ENCODE data around the gene ANXA10. TPM values are rescaled to one million over a fixed set of nuclear protein-coding genes. Genes with fewer than 3 reads are reported as not detected.

ANXA10 gene
- total and polyA plus RNA-seq, 2 experiments from 2014 or later, result 18.5 to 33.4 TPM

DNA sequence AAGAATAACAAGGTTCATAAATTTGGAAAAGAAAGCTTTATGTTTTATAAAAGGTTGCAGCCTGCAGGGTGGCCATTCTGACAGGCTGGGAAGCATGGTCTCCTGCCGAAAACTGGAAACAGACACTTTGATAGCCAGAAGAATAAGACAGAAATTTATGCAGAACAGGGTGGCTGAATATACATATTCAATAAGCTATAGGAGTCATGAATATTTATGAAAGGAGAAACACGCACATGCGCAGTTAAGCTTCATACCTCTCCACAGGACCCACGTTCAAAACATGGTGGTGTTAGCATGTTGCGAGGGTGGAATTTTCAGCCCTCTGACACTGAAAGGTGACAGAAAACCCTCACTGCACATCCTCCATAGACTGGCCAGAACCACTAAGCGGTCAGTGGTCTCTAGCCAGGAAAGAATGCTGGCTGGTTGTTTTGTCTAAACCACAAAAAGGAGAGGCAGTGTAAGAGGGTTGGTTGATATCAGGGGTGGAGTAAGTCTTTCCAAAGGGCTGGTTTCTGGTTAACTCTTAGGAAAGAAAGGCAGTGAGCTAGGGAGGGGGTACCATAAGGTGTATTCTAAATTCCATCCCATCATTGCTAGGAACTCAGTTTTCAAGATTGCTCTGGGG, 58.2 kb downstream of the ANXA10 start:
- H3K79me2 ChIP-seq, result no peaks in the 10 kb centered on the region
- no peak overlapping the region for H3K27ac ChIP-seq
- no peaks in the 10 kb centered on the region for H3K27me3 ChIP-seq
- WGBS (ENCODE audit: low lambda C conversion rate, missing lambda C conversion rate), result 90% methylated on average over 6 of the region's 6 CpGs
- TF ChIP-seq EZH2 (IDR thresholded peaks at IDR 0.05; ENCODE audit: borderline replicate concordance) (no peak), EZH2phosphoT487 (IDR thresholded peaks at IDR 0.05; ENCODE audit: low read depth, severe bottlenecking, unreplicated experiment) (no peak)
- TF ChIP-seq, protein P1, sequence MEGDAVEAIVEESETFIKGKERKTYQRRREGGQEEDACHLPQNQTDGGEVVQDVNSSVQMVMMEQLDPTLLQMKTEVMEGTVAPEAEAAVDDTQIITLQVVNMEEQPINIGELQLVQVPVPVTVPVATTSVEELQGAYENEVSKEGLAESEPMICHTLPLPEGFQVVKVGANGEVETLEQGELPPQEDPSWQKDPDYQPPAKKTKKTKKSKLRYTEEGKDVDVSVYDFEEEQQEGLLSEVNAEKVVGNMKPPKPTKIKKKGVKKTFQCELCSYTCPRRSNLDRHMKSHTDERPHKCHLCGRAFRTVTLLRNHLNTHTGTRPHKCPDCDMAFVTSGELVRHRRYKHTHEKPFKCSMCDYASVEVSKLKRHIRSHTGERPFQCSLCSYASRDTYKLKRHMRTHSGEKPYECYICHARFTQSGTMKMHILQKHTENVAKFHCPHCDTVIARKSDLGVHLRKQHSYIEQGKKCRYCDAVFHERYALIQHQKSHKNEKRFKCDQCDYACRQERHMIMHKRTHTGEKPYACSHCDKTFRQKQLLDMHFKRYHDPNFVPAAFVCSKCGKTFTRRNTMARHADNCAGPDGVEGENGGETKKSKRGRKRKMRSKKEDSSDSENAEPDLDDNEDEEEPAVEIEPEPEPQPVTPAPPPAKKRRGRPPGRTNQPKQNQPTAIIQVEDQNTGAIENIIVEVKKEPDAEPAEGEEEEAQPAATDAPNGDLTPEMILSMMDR (IDR thresholded peaks at IDR 0.05; ENCODE audit: poor library complexity), result no peak
- no peak overlapping the region for H2AFZ ChIP-seq
- no peak overlapping the region for H3K4me3 ChIP-seq
- no peaks in the 10 kb centered on the region for H3K9me2 ChIP-seq (replicated peaks; ENCODE audit: insufficient read depth)
- no peak overlapping the region for H3K4me2 ChIP-seq
- H4K20me1 ChIP-seq (ENCODE audit: insufficient read depth, poor library complexity, severe bottlenecking), result no peaks in the 10 kb centered on the region
- no peaks in the 10 kb centered on the region for H3K36me3 ChIP-seq (replicated peaks; ENCODE audit: insufficient read depth, low read depth)
- no peak for DNase-seq (ENCODE audit: low spot score)
- no peaks in the 10 kb centered on the region for H3K4me1 ChIP-seq (ENCODE audit: insufficient read depth)
- H3K9me3 ChIP-seq (ENCODE audit: low read depth), result no peaks in the 10 kb centered on the region

DNA sequence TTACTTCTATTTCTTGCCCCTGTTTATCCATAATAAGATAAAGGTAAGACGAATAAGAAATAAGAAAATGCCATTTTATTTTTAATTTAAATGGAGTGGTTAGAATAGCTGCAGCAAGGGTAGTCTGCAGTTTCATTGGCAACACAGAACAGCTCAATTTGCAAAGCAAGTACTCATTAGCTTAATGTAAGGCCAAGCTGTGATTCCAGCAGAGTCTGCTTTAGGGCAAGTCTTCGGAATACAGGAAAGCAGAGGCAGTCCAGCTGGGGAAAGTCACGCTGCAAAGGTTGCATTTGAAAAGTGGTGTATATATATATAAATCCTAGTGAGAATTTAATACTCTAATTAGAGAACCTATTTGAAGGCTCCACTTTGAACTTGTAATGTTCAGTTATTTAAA, 59.0 kb downstream of the ANXA10 start:
- H3K36me3 ChIP-seq (replicated peaks; ENCODE audit: insufficient read depth, low read depth), result no peaks in the 10 kb centered on the region
- TF ChIP-seq EZH2phosphoT487 (IDR thresholded peaks at IDR 0.05; ENCODE audit: low read depth, severe bottlenecking, unreplicated experiment), result no peak
- no peak for TF ChIP-seq EZH2 (IDR thresholded peaks at IDR 0.05; ENCODE audit: borderline replicate concordance)
- TF ChIP-seq, protein P1 (IDR thresholded peaks at IDR 0.05; ENCODE audit: poor library complexity), result no peak
- H3K27ac ChIP-seq, result no peak overlapping the region
- no peaks in the 10 kb centered on the region for H3K4me1 ChIP-seq (ENCODE audit: insufficient read depth)
- 72% methylated on average over 3 of the region's 3 CpGs for WGBS (ENCODE audit: low lambda C conversion rate, missing lambda C conversion rate)
- H3K79me2 ChIP-seq, result no peaks in the 10 kb centered on the region
- H3K4me2 ChIP-seq, result no peak overlapping the region
- no peak for DNase-seq (ENCODE audit: low spot score)
- no peaks in the 10 kb centered on the region for H4K20me1 ChIP-seq (ENCODE audit: insufficient read depth, poor library complexity, severe bottlenecking)
- no peak overlapping the region for H2AFZ ChIP-seq
- H3K9me3 ChIP-seq (ENCODE audit: low read depth), result no peaks in the 10 kb centered on the region
- no peaks in the 10 kb centered on the region for H3K9me2 ChIP-seq (replicated peaks; ENCODE audit: insufficient read depth)
- no peak overlapping the region for H3K4me3 ChIP-seq
- H3K27me3 ChIP-seq, result no peaks in the 10 kb centered on the region

DNA sequence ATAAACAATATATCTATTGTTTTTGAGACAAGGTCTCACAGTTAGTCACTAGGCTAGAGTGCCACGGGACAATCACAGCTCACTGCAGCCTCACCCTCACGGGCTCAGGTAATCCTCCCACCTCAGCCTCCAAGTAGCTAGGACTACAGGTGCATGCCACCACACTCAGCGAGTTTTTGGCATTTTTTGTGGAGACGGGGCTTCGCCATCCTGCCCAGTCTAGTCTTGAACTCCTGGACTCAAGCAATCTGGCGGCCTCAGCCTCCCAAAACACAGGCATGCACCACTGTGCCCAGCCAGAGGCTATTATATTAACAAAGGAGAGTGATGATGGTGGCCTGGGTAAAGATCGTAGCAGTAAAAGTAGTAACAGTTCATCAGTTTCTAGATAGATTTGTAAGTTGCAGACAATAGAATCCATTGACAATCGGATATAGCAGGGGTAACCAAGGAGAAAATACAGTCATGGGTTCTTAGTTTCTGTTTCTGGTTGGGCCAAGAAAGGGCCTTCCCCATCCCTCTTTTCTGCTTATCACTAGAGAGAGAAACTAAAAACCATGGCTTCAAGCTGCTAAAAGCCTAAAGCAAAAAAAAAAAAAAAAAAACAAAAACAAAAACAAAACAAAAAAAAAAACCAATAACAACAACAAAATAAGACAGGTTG, 60.6 kb downstream of the ANXA10 start:
- no peak overlapping the region for H2AFZ ChIP-seq
- H3K4me3 ChIP-seq, result no peak overlapping the region
- H3K27me3 ChIP-seq, result no peaks in the 10 kb centered on the region
- no peak for DNase-seq (ENCODE audit: low spot score)
- no peaks in the 10 kb centered on the region for H3K79me2 ChIP-seq
- H3K27ac ChIP-seq, result no peak overlapping the region
- no peaks in the 10 kb centered on the region for H3K36me3 ChIP-seq (replicated peaks; ENCODE audit: insufficient read depth, low read depth)
- H3K9me3 ChIP-seq (ENCODE audit: low read depth), result no peaks in the 10 kb centered on the region
- 97% methylated on average over 8 of the region's 8 CpGs for WGBS (ENCODE audit: low lambda C conversion rate, missing lambda C conversion rate)
- H3K4me2 ChIP-seq, result peak overlapping the region; percentile 68
- TF ChIP-seq EZH2phosphoT487 (IDR thresholded peaks at IDR 0.05; ENCODE audit: low read depth, severe bottlenecking, unreplicated experiment) (no peak), EZH2 (IDR thresholded peaks at IDR 0.05; ENCODE audit: borderline replicate concordance) (no peak)
- TF ChIP-seq, protein P1 (IDR thresholded peaks at IDR 0.05; ENCODE audit: poor library complexity), result no peak
- no peaks in the 10 kb centered on the region for H3K4me1 ChIP-seq (ENCODE audit: insufficient read depth)
- H4K20me1 ChIP-seq (ENCODE audit: insufficient read depth, poor library complexity, severe bottlenecking), result no peaks in the 10 kb centered on the region
- H3K9me2 ChIP-seq (replicated peaks; ENCODE audit: insufficient read depth), result no peaks in the 10 kb centered on the region
